ENCODE data around the gene SH3RF1. TPM values are rescaled to one million over a fixed set of nuclear protein-coding genes. Genes with fewer than 3 reads are reported as not detected.
"Not testable (repeated sequence)": the region's sequence is repeated elsewhere in the genome, so short reads cannot be mapped to it uniquely, and the experiment has no call there.

SH3RF1 gene
- total and polyA plus RNA-seq, 2 experiments from 2014 or later, result 7.8 to 12.4 TPM

- TF ChIP-seq NANOG (IDR thresholded peaks at IDR 0.05; ENCODE audit: borderline replicate concordance) (no peak), ZNF462 (CRISPR knock-in tag; IDR thresholded peaks at IDR 0.05) (no peak), STAT1 (IDR thresholded peaks at IDR 0.05; ENCODE audit: unreplicated experiment) (no peak)
Measured at GRCh38 chr4:169278624-169279023, 7.9 kb upstream of the SH3RF1 start (continued).

GRCh38 chr4:169277838-169278237, 7.1 kb upstream of the SH3RF1 start:
- H3K36me3 ChIP-seq (ENCODE audit: insufficient read depth); H3K4me2 ChIP-seq; H3K27ac Mint-ChIP-seq; H3K9me2 ChIP-seq (ENCODE audit: insufficient read depth); ATAC-seq; H3K4me3 Mint-ChIP-seq; H3K36me3 Mint-ChIP-seq (ENCODE audit: low read depth); H3K9me3 Mint-ChIP-seq; H3K27me3 Mint-ChIP-seq (ENCODE audit: insufficient read depth, low read depth, poor library complexity); H3K4me1 ChIP-seq (ENCODE audit: insufficient read depth); H3K27ac ChIP-seq (ENCODE audit: low read depth); H3K79me2 ChIP-seq (replicated peaks; ENCODE audit: insufficient read depth); H2AFZ ChIP-seq; H3K4me3 ChIP-seq; DNase-seq (ENCODE audit: low spot score); H3F3A ChIP-seq (replicated peaks; ENCODE audit: low read depth); H3K27me3 ChIP-seq (ENCODE audit: insufficient read depth); H4K20me1 ChIP-seq (replicated peaks; ENCODE audit: insufficient read depth): not testable (repeated sequence)
- H3K4me1 Mint-ChIP-seq, result peaks cover 12% of the 10 kb centered on the region

GRCh38 chr4:169275180-169275579, 4.4 kb upstream of the SH3RF1 start:
- Histone ChIP-seq H2AFZ (peak overlapping the region; percentile 43; the same call in 1 of the 2 replicates), H3K36me3 (ENCODE audit: insufficient read depth) (no peaks in the 10 kb centered on the region), H3K4me2 (no peak overlapping the region), H3K4me1 (ENCODE audit: insufficient read depth) (peaks cover 12% of the 10 kb centered on the region), H3K4me3 (no peak overlapping the region), H3K27ac (ENCODE audit: low read depth) (no peak overlapping the region), H3K79me2 (replicated peaks; ENCODE audit: insufficient read depth) (no peaks in the 10 kb centered on the region), H3F3A (replicated peaks; ENCODE audit: low read depth) (peaks cover 5% of the 10 kb centered on the region; the same call in 1 of the 2 replicates), H3K9me2 (ENCODE audit: insufficient read depth) (no peaks in the 10 kb centered on the region), H3K27me3 (ENCODE audit: insufficient read depth) (peaks cover 4% of the 10 kb centered on the region), H4K20me1 (replicated peaks; ENCODE audit: insufficient read depth) (no peaks in the 10 kb centered on the region)
- no peak overlapping the region for H3K27ac Mint-ChIP-seq
- no peak for DNase-seq (ENCODE audit: low spot score)
- peaks cover 20% of the 10 kb centered on the region for H3K4me1 Mint-ChIP-seq
- ATAC-seq, result no peak
- TF ChIP-seq CREB1 (CRISPR knock-in tag; IDR thresholded peaks at IDR 0.05; ENCODE audit: low read depth), result peak; percentile 74; the same call in 1 of the 2 replicates
- TF ChIP-seq EZH2 (IDR thresholded peaks at IDR 0.05; ENCODE audit: low read depth, unreplicated experiment), result no peak
- no peaks in the 10 kb centered on the region for H3K9me3 Mint-ChIP-seq
- H3K36me3 Mint-ChIP-seq (ENCODE audit: low read depth), result no peaks in the 10 kb centered on the region
- peaks cover 5% of the 10 kb centered on the region for H3K27me3 Mint-ChIP-seq (ENCODE audit: insufficient read depth, low read depth, poor library complexity)
- H3K4me3 Mint-ChIP-seq, result no peak overlapping the region

Measured in GM23338 (cell line).